Neural progenitor cell (in vitro differentiated cells): ENCODE data around the gene PARP16. TPM values are rescaled to one million over a fixed set of nuclear protein-coding genes. Genes with fewer than 3 reads are reported as not detected.
A peak's percentile ranks its signal among the peaks of the same experiment; 100 is the strongest.

ENCODE experiments used
- DNase-seq: peaks from one replicate; pipeline ENCODE4 v3.0.0-alpha.2; 2016; ENCODE audit warnings: low spot score
- H2AFZ ChIP-seq: fragments of 200-600 bp; sonication (generic); replicated peaks from 2 replicates; pipeline ENCODE4 v1.6.1; 2016; ENCODE audit warnings: antibody characterized with exemption
- H3F3A ChIP-seq: fragments of 200-600 bp; sonication (generic); 2 replicates; pipeline ENCODE4 v1.6.1; 2016; ENCODE audit warnings: antibody characterized with exemption, low read depth
- H3K27ac ChIP-seq: fragments of 200-600 bp; sonication (generic); 2 replicates; pipeline ENCODE4 v1.5.1; 2016; ENCODE audit warnings: mild to moderate bottlenecking
- H3K27me3 ChIP-seq: fragments of 200-600 bp; sonication (generic); 2 replicates; pipeline ENCODE4 v1.6.1; 2016; ENCODE audit warnings: mild to moderate bottlenecking, moderate library complexity
- H3K36me3 ChIP-seq: fragments of 200-600 bp; sonication (generic); 2 replicates; pipeline ENCODE4 v1.5.1; 2016
- H3K4me1 ChIP-seq: fragments of 200-600 bp; sonication (generic); 2 replicates; pipeline ENCODE4 v1.6.1; 2016; ENCODE audit warnings: mixed run types
- H3K4me2 ChIP-seq: fragments of 200-600 bp; sonication (generic); 2 replicates; pipeline ENCODE4 v1.6.1; 2016
- H3K4me3 ChIP-seq: fragments of 200-600 bp; sonication (generic); 2 replicates; pipeline ENCODE4 v1.5.1; 2016
- H3K79me2 ChIP-seq: fragments of 200-600 bp; sonication (generic); 2 replicates; pipeline ENCODE4 v1.6.1; 2016; ENCODE audit warnings: low read depth
- H3K9ac ChIP-seq: fragments of 200-600 bp; sonication (generic); 2 replicates; pipeline ENCODE4 v1.6.1; 2016
- H3K9me3 ChIP-seq: fragments of 200-600 bp; sonication (generic); 2 replicates; pipeline ENCODE4 v1.5.1; 2016; ENCODE audit warnings: low read depth
- H4K20me1 ChIP-seq: fragments of 200-600 bp; sonication (generic); 2 replicates; pipeline ENCODE4 v1.6.1; 2016; ENCODE audit warnings: low read depth
- H3K27ac Mint-ChIP-seq: 3 replicates; pipeline ENCODE4 v1.8.0; 2021; ENCODE audit warnings: mixed read lengths
- H3K27me3 Mint-ChIP-seq: 2 replicates; pipeline ENCODE4 v1.8.0; 2022; ENCODE audit warnings: low read depth, mild to moderate bottlenecking, inconsistent platforms, moderate library complexity, mixed read lengths; ENCODE audit not compliant: insufficient read depth
- H3K36me3 Mint-ChIP-seq: 3 replicates; pipeline ENCODE4 v1.8.0; 2021; ENCODE audit warnings: mixed read lengths
- H3K4me1 Mint-ChIP-seq: 3 replicates; pipeline ENCODE4 v1.8.0; 2021; ENCODE audit warnings: mixed read lengths
- H3K4me3 Mint-ChIP-seq: 3 replicates; pipeline ENCODE4 v1.8.0; 2021; ENCODE audit warnings: mild to moderate bottlenecking, moderate library complexity, mixed read lengths
- H3K9me3 Mint-ChIP-seq: 3 replicates; pipeline ENCODE4 v1.8.0; 2020; ENCODE audit warnings: mixed read lengths
- CTCF ChIP-seq: fragments of 200-600 bp; sonication (generic); IDR thresholded peaks from 2 replicates; pipeline ENCODE4 v1.5.1; 2017; ENCODE audit warnings: antibody characterized with exemption, mild to moderate bottlenecking
- EZH2 ChIP-seq: fragments of 200-600 bp; sonication (generic); IDR thresholded peaks from 2 replicates; pipeline ENCODE4 v1.6.1; 2017; ENCODE audit warnings: antibody characterized with exemption, mild to moderate bottlenecking, moderate library complexity
- EZH2phosphoT487 ChIP-seq: fragments of 200-600 bp; sonication (generic); IDR thresholded peaks from 2 replicates; pipeline ENCODE4 v1.6.1; 2017; ENCODE audit warnings: antibody characterized with exemption
- total RNA-seq: library from RNA; depleted of rRNA; stranded (reverse); fragments of >200 nt; gene quantifications from 2 replicates; pipeline ENCODE4 v1.2.3, GENCODE V29; 2015; ENCODE audit warnings: low replicate concordance

The PARP16 gene
- total RNA-seq, 1 donor from 2014 or later, result 5.7 TPM

DNA sequence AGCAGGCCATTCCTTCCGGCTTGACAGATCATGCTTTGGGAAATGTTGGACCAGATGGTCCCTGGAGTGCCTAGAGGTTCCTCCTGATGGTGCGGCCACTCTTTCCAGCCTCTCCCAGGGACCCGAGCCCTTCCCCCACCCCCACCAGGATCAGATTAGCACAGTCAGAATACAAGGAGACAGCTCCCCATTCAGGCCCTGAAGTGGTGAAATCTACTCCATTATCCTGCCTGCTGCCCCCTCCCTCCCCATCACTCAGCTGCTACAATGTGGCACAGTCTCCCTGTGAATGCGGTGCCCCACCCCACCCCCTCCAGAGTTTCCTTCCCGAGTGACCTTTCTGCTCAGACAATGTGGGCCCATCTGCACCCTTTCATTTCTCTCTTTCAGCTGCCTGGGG is 47.2 kb upstream of the PARP16 start:
- Histone ChIP-seq H3K4me1 (peaks cover 63% of the 10 kb centered on the region), H3K27ac (no peak overlapping the region)

GRCh38 chr15:65333148-65333820 is 46.6 kb upstream of the PARP16 start:
- Mint-ChIP-seq H3K36me3 (peaks cover 11% of the 10 kb centered on the region), H3K4me3 (peak overlapping the region; percentile 43), H3K27me3 (peaks cover 6% of the 10 kb centered on the region), H3K9me3 (no peaks in the 10 kb centered on the region), H3K4me1 (peaks cover 47% of the 10 kb centered on the region), H3K27ac (peak overlapping the region; percentile 29)
- DNase-seq, result no peak
- Histone ChIP-seq H3K9me3 (no peaks in the 10 kb centered on the region), H3K4me3 (no peak overlapping the region), H3K4me1 (peaks cover 57% of the 10 kb centered on the region), H3K4me2 (peak overlapping the region; percentile 68), H3F3A (peaks cover 26% of the 10 kb centered on the region), H2AFZ (no peak overlapping the region), H3K9ac (no peak overlapping the region), H3K79me2 (no peaks in the 10 kb centered on the region), H3K27me3 (no peaks in the 10 kb centered on the region), H3K27ac (no peak overlapping the region), H3K36me3 (no peaks in the 10 kb centered on the region), H4K20me1 (peaks cover 26% of the 10 kb centered on the region)
- TF ChIP-seq CTCF (no peak), EZH2phosphoT487 (no peak), EZH2 (no peak)

More for the DNA sequence above, 47.2 kb upstream of the PARP16 start:
- no peaks in the 10 kb centered on the region for H3K27me3 ChIP-seq
- Mint-ChIP-seq H3K4me1 (peaks cover 53% of the 10 kb centered on the region), H3K36me3 (peaks cover 8% of the 10 kb centered on the region), H3K4me3 (peak overlapping the region; percentile 73), H3K9me3 (no peaks in the 10 kb centered on the region), H3K27me3 (peaks cover 6% of the 10 kb centered on the region), H3K27ac (peak overlapping the region; percentile 72)
- H2AFZ ChIP-seq, result no peak overlapping the region
- no peaks in the 10 kb centered on the region for H3K9me3 ChIP-seq
- H3F3A ChIP-seq, result peaks cover 32% of the 10 kb centered on the region
- H3K4me3 ChIP-seq, result no peak overlapping the region
- TF ChIP-seq EZH2phosphoT487 (no peak), EZH2 (no peak), CTCF (no peak)
- peak; percentile 68 for DNase-seq
- no peaks in the 10 kb centered on the region for H3K36me3 ChIP-seq
- H3K79me2 ChIP-seq, result no peaks in the 10 kb centered on the region
- H3K9ac ChIP-seq, result no peak overlapping the region
- H3K4me2 ChIP-seq, result peak overlapping the region; percentile 68
- H4K20me1 ChIP-seq, result peaks cover 26% of the 10 kb centered on the region

- Histone ChIP-seq H3K4me3 (no peak overlapping the region), H3K4me2 (no peak overlapping the region), H3K9ac (no peak overlapping the region), H3K79me2 (no peaks in the 10 kb centered on the region), H3K9me3 (no peaks in the 10 kb centered on the region), H3K27ac (no peak overlapping the region), H3K36me3 (no peaks in the 10 kb centered on the region), H3K27me3 (no peaks in the 10 kb centered on the region), H3F3A (peaks cover 19% of the 10 kb centered on the region), H3K4me1 (peaks cover 50% of the 10 kb centered on the region), H4K20me1 (peaks cover 19% of the 10 kb centered on the region), H2AFZ (no peak overlapping the region)
- H3K4me1 Mint-ChIP-seq, result peaks cover 45% of the 10 kb centered on the region
- no peak for DNase-seq
- peaks cover 15% of the 10 kb centered on the region for H3K36me3 Mint-ChIP-seq
- H3K4me3 Mint-ChIP-seq, result no peak overlapping the region
- H3K27me3 Mint-ChIP-seq, result peaks cover 6% of the 10 kb centered on the region
- no peak overlapping the region for H3K27ac Mint-ChIP-seq
- H3K9me3 Mint-ChIP-seq, result no peaks in the 10 kb centered on the region
- TF ChIP-seq EZH2phosphoT487 (no peak), CTCF (no peak), EZH2 (no peak)
These were observed 45.9 kb upstream of the PARP16 start for GRCh38 chr15:65332391-65333147.
